CD8-positive, alpha-beta memory T cell (primary cell): ENCODE measurements around the gene SPTBN4. TPM values are rescaled to one million over a fixed set of nuclear protein-coding genes. Genes with fewer than 3 reads are reported as not detected.

Experiments
- CTCF ChIA-PET: fragments of 350-600 bp; sonication (Branson Sonifier 250); formaldehyde crosslinking; loops from one replicate; lab custom pipeline; 2021; ENCODE audit warnings: antibody characterized with exemption; lab: Charles Lee
- POLR2A ChIA-PET: fragments of 350-600 bp; sonication (Branson Sonifier 250); formaldehyde crosslinking; loops from one replicate; lab custom pipeline; 2021; ENCODE audit warnings: antibody characterized with exemption; lab: Charles Lee
- DNase-seq, 5 donors: peaks; one replicate each; pipeline versions ENCODE4 v3.0.0 to v3.0.0-alpha.2; 2020 to 2022; ENCODE audit warnings: mixed read lengths in 1 of 5
- H3K27ac ChIP-seq: one replicate; pipeline ENCODE4 v1.7.0; 2013; ENCODE audit warnings: low read depth, mild to moderate bottlenecking, low read length, moderate library complexity
- H3K27me3 ChIP-seq: 2 replicates; pipeline ENCODE4 v1.7.0; 2013; ENCODE audit warnings: low read length, mild to moderate bottlenecking; ENCODE audit not compliant: insufficient read depth, poor library complexity, severe bottlenecking
- H3K36me3 ChIP-seq: 2 replicates; pipeline ENCODE4 v1.7.0; 2013; ENCODE audit warnings: mild to moderate bottlenecking, low read length, moderate library complexity; ENCODE audit not compliant: insufficient read depth
- H3K4me1 ChIP-seq: 2 replicates; pipeline ENCODE4 v1.7.0; 2013; ENCODE audit warnings: mild to moderate bottlenecking, low read length, moderate library complexity; ENCODE audit not compliant: insufficient read depth
- H3K4me3 ChIP-seq: 2 replicates; pipeline ENCODE4 v1.7.0; 2013; ENCODE audit warnings: mild to moderate bottlenecking, low read length
- H3K9me3 ChIP-seq: 2 replicates; pipeline ENCODE4 v1.7.0; 2013; ENCODE audit warnings: mild to moderate bottlenecking, low read length
- H3K27ac Mint-ChIP-seq, 8 donors: one replicate each; pipeline ENCODE4 v1.8.0; 2020 to 2021; ENCODE audit warnings: mixed read lengths in 8 of 8, mild to moderate bottlenecking in 6 of 8, inconsistent platforms in 3 of 8, moderate library complexity in 3 of 8
- H3K27me3 Mint-ChIP-seq, 2 donors: one replicate each; pipeline ENCODE4 v1.8.0; 2020 to 2021; ENCODE audit warnings: mixed read lengths in 2 of 2, mild to moderate bottlenecking in 1 of 2, moderate library complexity in 1 of 2
- H3K36me3 Mint-ChIP-seq, 3 donors: one replicate each; pipeline ENCODE4 v1.8.0; 2020 to 2021; ENCODE audit warnings: mixed read lengths in 3 of 3, inconsistent platforms in 1 of 3, mild to moderate bottlenecking in 1 of 3
- H3K4me1 Mint-ChIP-seq, 3 donors: one replicate each; pipeline ENCODE4 v1.8.0; 2020 to 2021; ENCODE audit warnings: mixed read lengths in 3 of 3, inconsistent platforms in 1 of 3, mild to moderate bottlenecking in 1 of 3
- H3K4me3 Mint-ChIP-seq, 7 donors: one replicate each; pipeline ENCODE4 v1.8.0; 2020 to 2021; ENCODE audit warnings: mixed read lengths in 7 of 7, mild to moderate bottlenecking in 6 of 7, moderate library complexity in 4 of 7, inconsistent platforms in 2 of 7
- H3K9me3 Mint-ChIP-seq, 5 donors: one replicate each; pipeline ENCODE4 v1.8.0; 2020 to 2022; ENCODE audit warnings: mixed read lengths in 5 of 5, mild to moderate bottlenecking in 3 of 5, moderate library complexity in 2 of 5, inconsistent platforms in 1 of 5
- polyA plus RNA-seq: library from polyadenylated mRNA; unstranded; fragments of 300-500 nt; fragmentation: Illumina TruSeq; gene quantifications from one replicate; pipeline ENCODE4 v1.2.3, GENCODE V29; 2021
- total RNA-seq, 2 experiments: library from RNA; stranded (reverse); gene quantifications; one replicate each; pipeline ENCODE4 v1.2.3, GENCODE V29; 2021

SPTBN4 gene
- 1 to 10 TPM in 1 of 2 experiments, under 1 TPM in 1; 0.49 to 1.2 TPM for total RNA-seq
- polyA plus RNA-seq, result not detected

DNA sequence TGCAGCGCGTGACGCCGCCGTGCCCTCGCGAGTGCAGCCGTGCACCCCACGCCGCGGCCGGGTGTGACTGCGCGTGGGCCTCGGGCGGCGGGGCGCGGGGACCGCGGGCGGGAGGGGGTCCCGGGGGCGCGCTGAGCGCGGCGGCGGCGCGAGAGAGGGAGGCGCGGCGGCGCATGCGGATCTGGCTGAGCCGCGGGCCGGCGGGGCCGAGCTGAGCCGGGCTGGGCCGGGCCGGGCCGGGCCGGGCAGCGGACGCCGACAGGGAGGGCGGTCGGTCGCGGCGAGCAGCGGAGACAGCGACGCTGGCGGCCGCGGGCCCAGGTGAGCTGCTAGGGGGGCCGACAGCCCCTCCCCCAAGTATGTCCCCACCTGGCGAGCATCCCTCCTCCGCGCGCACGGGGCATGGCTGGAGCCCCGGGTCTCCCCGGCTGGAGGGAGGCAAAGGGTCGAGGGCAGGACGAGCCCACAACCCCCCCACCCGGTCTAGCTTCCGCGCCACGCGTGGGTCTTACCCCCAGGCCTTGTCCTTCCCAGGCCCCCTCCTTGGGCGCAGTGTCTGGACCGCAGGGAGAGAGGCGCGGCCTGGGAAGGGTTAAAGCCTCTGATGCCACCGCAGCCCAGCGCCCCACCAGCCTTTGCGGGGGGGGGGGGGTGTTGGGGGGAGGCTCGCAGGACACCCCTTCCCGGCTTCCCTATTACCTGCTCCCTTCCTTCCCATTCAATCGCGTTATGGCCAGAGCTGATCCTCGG, at the start of gene SPTBN4:
Gene SPTBN4, plus strand, starts transcription at position 17 of the 750 bp plus-strand sequence. CDS start 5,621 bp downstream, outside the sequence.
- Histone ChIP-seq H3K27me3 (peaks cover 3% of the 10 kb centered on the region), H3K27ac (peak within 1 kb of the TSS; percentile 87), H3K4me3 (peak within 1 kb of the TSS; percentile 84), H3K36me3 (no peaks in the 10 kb centered on the region), H3K4me1 (peaks cover 22% of the 10 kb centered on the region), H3K9me3 (no peaks in the 10 kb centered on the region)
- DNase-seq, result no peak
- Mint-ChIP-seq H3K4me3 (peak within 1 kb of the TSS; percentile 69 to 94 (median 86)), H3K27me3 (peaks cover 9 to 19% of the 10 kb centered on the region in 2 donors), H3K9me3 (no peaks in the 10 kb centered on the region), H3K27ac (peak within 1 kb of the TSS; percentile 74 to 99 (median 96)), H3K4me1 (peaks cover 22 to 32% (median 25%) of the 10 kb centered on the region in 3 donors), H3K36me3 (peaks cover 0 to 4% (median 1%) of the 10 kb centered on the region in 3 donors)
- ChIA-PET CTCF (interaction anchor here (4.4 kb wide), 1 partner anchor 45 kb away, joined by 46 read pairs; no protein-coding TSS in a partner anchor), POLR2A (interaction anchor here (1.5 to 3.8 kb wide), 3 partner anchors 25 to 331 kb away, joined by 5 to 27 read pairs (median 11); partner anchors contain the start of genes EGLN2 and SERTAD3)

DNA sequence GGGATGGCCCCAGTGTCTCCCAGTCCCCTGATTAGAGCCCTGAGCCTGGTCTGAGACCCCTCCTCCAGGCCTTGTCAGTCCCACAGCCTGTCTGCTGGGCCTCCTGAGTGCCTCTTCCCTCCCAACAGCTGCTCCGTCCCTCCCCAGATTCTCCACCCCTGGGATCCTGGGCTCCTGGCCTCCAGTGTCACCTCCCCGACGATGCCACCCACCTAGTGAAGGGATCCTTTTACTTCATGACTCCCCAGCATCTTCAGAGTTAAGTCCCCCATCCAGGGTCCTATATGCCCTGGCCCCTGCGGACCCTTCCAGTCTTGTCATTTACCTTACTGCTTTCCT, 49.2 kb upstream of the SPTBN4 start:
- CTCF ChIA-PET, result no interaction called here
- Histone ChIP-seq H3K4me3 (no peak overlapping the region), H3K4me1 (peaks cover 12% of the 10 kb centered on the region), H3K36me3 (no peaks in the 10 kb centered on the region), H3K27me3 (no peaks in the 10 kb centered on the region), H3K27ac (peak overlapping the region; percentile 70), H3K9me3 (no peaks in the 10 kb centered on the region)
- POLR2A ChIA-PET, result no interaction called here
- no peak for DNase-seq
- Mint-ChIP-seq H3K27ac (peak overlapping the region in 4 of 8 donors; percentile 18 to 88 (median 74)), H3K27me3 (peaks cover 0 to 1% of the 10 kb centered on the region in 2 donors), H3K4me3 (peak overlapping the region in 1 of 7 donors; percentile 5), H3K36me3 (peaks cover 0 to 8% (median 0%) of the 10 kb centered on the region in 3 donors), H3K4me1 (peaks cover 20 to 27% (median 24%) of the 10 kb centered on the region in 3 donors), H3K9me3 (no peaks in the 10 kb centered on the region)

DNA sequence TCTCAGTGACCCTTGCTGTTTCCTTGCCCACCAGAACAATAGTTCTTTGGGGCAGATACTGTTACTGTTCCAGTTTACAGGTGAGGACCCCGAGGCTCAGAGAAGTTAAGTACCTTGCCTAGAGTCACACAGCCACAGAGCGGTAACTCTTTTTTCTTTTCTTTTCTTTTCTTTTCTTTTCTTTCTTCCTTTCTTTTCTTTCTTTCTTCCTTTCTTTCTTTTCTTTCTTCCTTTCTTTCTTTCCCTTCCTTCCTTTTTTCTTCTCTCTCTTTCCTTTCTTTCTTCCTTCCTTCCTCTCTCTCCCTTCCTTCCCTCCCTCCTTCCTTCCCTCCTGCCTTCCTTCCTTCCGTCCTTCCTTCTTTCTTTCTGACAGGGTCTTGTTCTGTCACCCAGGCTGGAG, 48.8 kb upstream of the SPTBN4 start:
- peaks cover 0 to 1% of the 10 kb centered on the region in 2 donors for H3K27me3 Mint-ChIP-seq
- peaks cover 13% of the 10 kb centered on the region for H3K4me1 ChIP-seq
- CTCF ChIA-PET, result no interaction called here
- H3K9me3 Mint-ChIP-seq, result no peaks in the 10 kb centered on the region
- no peaks in the 10 kb centered on the region for H3K36me3 ChIP-seq
- POLR2A ChIA-PET, result no interaction called here
- peak overlapping the region; percentile 70 for H3K27ac ChIP-seq
- H3K27ac Mint-ChIP-seq, result peak overlapping the region in 3 of 8 donors; percentile 44 to 88 (median 83)
- no peak overlapping the region for H3K4me3 Mint-ChIP-seq
- no peaks in the 10 kb centered on the region for H3K9me3 ChIP-seq
- no peak overlapping the region for H3K4me3 ChIP-seq
- no peaks in the 10 kb centered on the region for H3K27me3 ChIP-seq
- no peak for DNase-seq
- peaks cover 0 to 12% (median 0%) of the 10 kb centered on the region in 3 donors for H3K36me3 Mint-ChIP-seq
- peaks cover 20 to 27% (median 24%) of the 10 kb centered on the region in 3 donors for H3K4me1 Mint-ChIP-seq

- H3K27ac Mint-ChIP-seq, result peak overlapping the region in 2 of 8 donors; percentile 61 to 94
- H3K4me1 ChIP-seq, result peaks cover 13% of the 10 kb centered on the region
Measured at GRCh38 chr19:40419066-40419612, 47.7 kb upstream of the SPTBN4 start.

GRCh38 chr19:40419780-40420179, 47.0 kb upstream of the SPTBN4 start:
- Mint-ChIP-seq H3K27ac (peak overlapping the region in 4 of 8 donors; percentile 61 to 94 (median 70)), H3K9me3 (no peaks in the 10 kb centered on the region), H3K27me3 (peaks cover 0 to 3% of the 10 kb centered on the region in 2 donors), H3K36me3 (peaks cover 0 to 18% (median 0%) of the 10 kb centered on the region in 3 donors), H3K4me1 (peaks cover 23 to 32% (median 31%) of the 10 kb centered on the region in 3 donors), H3K4me3 (peak overlapping the region; percentile 40 to 94 (median 74))
- ChIA-PET POLR2A (interaction anchor here (0.7 to 1.7 kb wide), 6 partner anchors 16 to 1657 kb away, joined by 3 to 11 read pairs (median 6); partner anchors contain the start of genes BLVRB, SERTAD3 and SPTBN4), CTCF (interaction anchor here (0.7 to 4.3 kb wide), 22 partner anchors 9 to 428 kb away, joined by 3 to 46 read pairs (median 6); partner anchors contain the start of genes BLVRB, C19orf47, PLD3 and SERTAD3)
- H3K4me3 ChIP-seq, result no peak overlapping the region
- no peak overlapping the region for H3K27ac ChIP-seq
- H3K9me3 ChIP-seq, result no peaks in the 10 kb centered on the region
- DNase-seq, result no peak
- peaks cover 18% of the 10 kb centered on the region for H3K4me1 ChIP-seq
- H3K36me3 ChIP-seq, result no peaks in the 10 kb centered on the region
- no peaks in the 10 kb centered on the region for H3K27me3 ChIP-seq

More at GRCh38 chr19:40419066-40419612, 47.7 kb upstream of the SPTBN4 start:
- no peaks in the 10 kb centered on the region for H3K27me3 ChIP-seq
- H3K27ac ChIP-seq, result no peak overlapping the region
- ChIA-PET CTCF (interaction anchor here (1.5 kb wide), 1 partner anchor 33 kb away, joined by 3 read pairs; no protein-coding TSS in a partner anchor), POLR2A (no interaction called here)
- Mint-ChIP-seq H3K9me3 (no peaks in the 10 kb centered on the region), H3K27me3 (peaks cover 0 to 1% of the 10 kb centered on the region in 2 donors), H3K4me3 (peak overlapping the region in 5 of 7 donors; percentile 36 to 94 (median 68)), H3K36me3 (peaks cover 0 to 14% (median 0%) of the 10 kb centered on the region in 3 donors), H3K4me1 (peaks cover 18 to 26% (median 25%) of the 10 kb centered on the region in 3 donors)
- no peaks in the 10 kb centered on the region for H3K9me3 ChIP-seq
- no peak for DNase-seq
- H3K36me3 ChIP-seq, result no peaks in the 10 kb centered on the region
- H3K4me3 ChIP-seq, result no peak overlapping the region

DNA sequence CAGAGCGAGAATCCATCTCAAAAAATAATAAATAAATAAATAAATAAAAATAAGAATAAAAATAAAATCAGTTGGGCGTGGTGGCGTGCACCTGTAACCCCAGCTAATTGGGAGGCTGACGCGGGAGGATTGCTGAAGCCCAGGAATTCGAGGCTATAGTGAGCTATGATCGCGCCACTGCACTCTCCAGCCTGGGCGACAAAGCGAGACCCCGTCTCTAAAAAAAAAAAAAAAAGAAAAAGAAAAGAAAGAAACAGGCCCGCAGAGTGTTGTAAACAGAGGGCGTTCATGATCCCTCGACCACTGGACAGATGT, 46.4 kb upstream of the SPTBN4 start:
- Histone ChIP-seq H3K4me3 (peak overlapping the region; percentile 81), H3K36me3 (no peaks in the 10 kb centered on the region), H3K9me3 (no peaks in the 10 kb centered on the region), H3K27me3 (no peaks in the 10 kb centered on the region), H3K4me1 (peaks cover 20% of the 10 kb centered on the region), H3K27ac (peak overlapping the region; percentile 90)
- DNase-seq, result no peak
- Mint-ChIP-seq H3K27ac (peak overlapping the region; percentile 20 to 94 (median 87)), H3K9me3 (no peaks in the 10 kb centered on the region), H3K4me3 (peak overlapping the region; percentile 83 to 96 (median 87)), H3K27me3 (peaks cover 0 to 4% of the 10 kb centered on the region in 2 donors), H3K4me1 (peaks cover 25 to 35% (median 34%) of the 10 kb centered on the region in 3 donors), H3K36me3 (peaks cover 0 to 23% (median 0%) of the 10 kb centered on the region in 3 donors)
- ChIA-PET CTCF (interaction anchor here (0.7 to 4.3 kb wide), 31 partner anchors 8 to 427 kb away, joined by 3 to 46 read pairs (median 5); partner anchors contain the start of genes BLVRB, C19orf47, PLD3 and SERTAD3), POLR2A (interaction anchor here (0.6 to 1.7 kb wide), 9 partner anchors 17 to 1656 kb away, joined by 3 to 11 read pairs (median 4); partner anchors contain the start of genes BLVRB, SERTAD3 and SPTBN4)
